ENCODE measurements around the gene PTPRG. TPM values are rescaled to one million over a fixed set of nuclear protein-coding genes. Genes with fewer than 3 reads are reported as not detected.

Gene PTPRG
- total and polyA plus RNA-seq, 10 of the 15 experiments (the other 5 are each of a cell fraction or from before 2014, with no cell fraction given): 0.29 to 20.7 (median 1.4) TPM

GRCh38 chr3:61877359-61878138 lies 316.2 kb downstream of the PTPRG start (continued):
- TF ChIP-seq EP300 (IDR thresholded peaks at IDR 0.05; ENCODE audit: borderline replicate concordance in 1 of 2, control insufficient read depth in 1 of 2, low read depth in 2 of 2, low read length in 2 of 2) (peak in 1 of 2 experiments; percentile 30; a peak in 1 of 4 replicates), ZNF217 (IDR thresholded peaks at IDR 0.05) (0 out of 2 replicates have a peak, but pooled peaks have one; percentile 37), NR2F1 (conservative IDR thresholded peaks at IDR 0.05) (peak; percentile 91), DPF2 (IDR thresholded peaks at IDR 0.05) (peak; percentile 60; the same call in 1 of the 2 replicates), MTA2 (IDR thresholded peaks at IDR 0.05; ENCODE audit: low read depth) (peak; percentile 88), ZNF207 (IDR thresholded peaks at IDR 0.05; ENCODE audit: borderline replicate concordance) (no peak), EZH2 (IDR thresholded peaks at IDR 0.05; ENCODE audit: borderline replicate concordance, control insufficient read depth, low read depth, low read length) (no peak), IRF5 (IDR thresholded peaks at IDR 0.05; ENCODE audit: borderline replicate concordance) (0 out of 2 replicates have a peak, but pooled peaks have one; percentile 24)

DNA sequence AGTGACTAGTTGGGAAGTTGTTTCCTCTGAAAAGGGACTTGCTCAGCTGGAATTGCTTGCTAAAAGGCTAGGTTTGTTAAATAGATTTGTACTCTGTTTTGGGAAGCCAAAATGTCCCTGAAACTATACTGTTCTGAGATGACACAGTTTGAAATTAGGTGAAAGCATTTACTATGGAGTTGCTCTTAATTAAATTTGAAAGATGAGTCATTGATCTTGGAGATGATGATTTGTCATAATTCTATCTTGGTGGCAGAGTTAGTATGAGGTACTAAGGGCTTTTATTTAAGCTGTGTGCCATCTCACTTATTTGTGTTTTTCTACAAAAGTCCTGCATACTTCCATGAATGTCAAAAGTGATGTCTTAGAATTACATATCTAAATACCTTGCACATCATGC lies 320.9 kb downstream of the PTPRG start:
- ChIA-PET RAD21 (ENCODE audit: unreplicated experiment) (interaction anchor here (0.5 to 2.4 kb wide), 5 partner anchors 9 to 320 kb away, joined by 3 to 9 read pairs (median 7); no protein-coding TSS in a partner anchor), SMC1A (ENCODE audit: uncharacterized antibody, unreplicated experiment) (interaction anchor here (0.8 to 6.6 kb wide), 11 partner anchors 8 to 96 kb away, joined by 3 to 42 read pairs (median 4); no protein-coding TSS in a partner anchor), POLR2A (interaction anchor here (1.5 to 2.9 kb wide), 2 partner anchors 9 to 10 kb away, joined by 6 to 11 read pairs; no protein-coding TSS in a partner anchor), CTCF (interaction anchor here (0.5 to 1.3 kb wide), 3 partner anchors 8 to 200 kb away, joined by 3 read pairs; no protein-coding TSS in a partner anchor)
- no peaks in the 10 kb centered on the region for H3K4me1 ChIP-seq (ENCODE audit: control insufficient read depth, insufficient read depth, low read length)
- intact Hi-C loops (cut with micrococcal nuclease; ENCODE audit: unreplicated experiment): no loop called here
- peak; percentile 23 for ATAC-seq
- H3K79me2 ChIP-seq (ENCODE audit: control insufficient read depth, insufficient read depth, low read length): no peaks in the 10 kb centered on the region
- no peaks in the 10 kb centered on the region for H4K20me1 ChIP-seq (ENCODE audit: control insufficient read depth, insufficient read depth)
- no peaks in the 10 kb centered on the region for H3K36me3 ChIP-seq (ENCODE audit: control insufficient read depth in 2 of 2, insufficient read depth in 2 of 2, low read length in 1 of 2)
- no peak overlapping the region for H2AFZ ChIP-seq (ENCODE audit: control insufficient read depth, low read depth, low read length)
- no peak overlapping the region for H3K27ac ChIP-seq (ENCODE audit: control insufficient read depth, insufficient read depth)
- H3K4me2 ChIP-seq (ENCODE audit: control insufficient read depth, insufficient read depth): no peak overlapping the region
- H3K9ac ChIP-seq (ENCODE audit: control insufficient read depth, insufficient read depth, low read length): no peak overlapping the region
- no peak for DNase-seq (ENCODE audit: low read depth, low spot score)
- H3K27me3 ChIP-seq (replicated peaks in 1 of 2; ENCODE audit: control insufficient read depth in 2 of 2, insufficient read depth in 2 of 2, low read length in 1 of 2): no peaks in the 10 kb centered on the region; a peak in 2 of 4 replicates
- H3K4me3 ChIP-seq: no peak overlapping the region
- no TSS peak for BruUV-seq (replicated peaks)
- no peaks in the 10 kb centered on the region for H3K9me3 ChIP-seq (replicated peaks; ENCODE audit: control insufficient read depth, insufficient read depth, low read length)
- in situ Hi-C loops (cut with MboI): no loop called here
- FAIRE-seq: no peak
- TF ChIP-seq FOXM1 (IDR thresholded peaks at IDR 0.05; ENCODE audit: low read depth, low read length): no peak
- no peak for TF ChIP-seq FOS (IDR thresholded peaks at IDR 0.05; ENCODE audit: borderline replicate concordance, extremely low read depth, insufficient read length)
- no peak for TF ChIP-seq RAD21 (IDR thresholded peaks at IDR 0.05; ENCODE audit: insufficient read depth, low read depth, low read length)
- no peak for TF ChIP-seq KAT2A (conservative IDR thresholded peaks at IDR 0.05; ENCODE audit: control insufficient read depth, low read depth, low read length)
- TF ChIP-seq NR2C2 (IDR thresholded peaks at IDR 0.05; ENCODE audit: borderline replicate concordance, control insufficient read depth, insufficient read length, low read depth): no peak
- no peak for TF ChIP-seq POLR2AphosphoS2 (IDR thresholded peaks at IDR 0.05; ENCODE audit: low read depth, low read length)
- TF ChIP-seq, protein P1, sequence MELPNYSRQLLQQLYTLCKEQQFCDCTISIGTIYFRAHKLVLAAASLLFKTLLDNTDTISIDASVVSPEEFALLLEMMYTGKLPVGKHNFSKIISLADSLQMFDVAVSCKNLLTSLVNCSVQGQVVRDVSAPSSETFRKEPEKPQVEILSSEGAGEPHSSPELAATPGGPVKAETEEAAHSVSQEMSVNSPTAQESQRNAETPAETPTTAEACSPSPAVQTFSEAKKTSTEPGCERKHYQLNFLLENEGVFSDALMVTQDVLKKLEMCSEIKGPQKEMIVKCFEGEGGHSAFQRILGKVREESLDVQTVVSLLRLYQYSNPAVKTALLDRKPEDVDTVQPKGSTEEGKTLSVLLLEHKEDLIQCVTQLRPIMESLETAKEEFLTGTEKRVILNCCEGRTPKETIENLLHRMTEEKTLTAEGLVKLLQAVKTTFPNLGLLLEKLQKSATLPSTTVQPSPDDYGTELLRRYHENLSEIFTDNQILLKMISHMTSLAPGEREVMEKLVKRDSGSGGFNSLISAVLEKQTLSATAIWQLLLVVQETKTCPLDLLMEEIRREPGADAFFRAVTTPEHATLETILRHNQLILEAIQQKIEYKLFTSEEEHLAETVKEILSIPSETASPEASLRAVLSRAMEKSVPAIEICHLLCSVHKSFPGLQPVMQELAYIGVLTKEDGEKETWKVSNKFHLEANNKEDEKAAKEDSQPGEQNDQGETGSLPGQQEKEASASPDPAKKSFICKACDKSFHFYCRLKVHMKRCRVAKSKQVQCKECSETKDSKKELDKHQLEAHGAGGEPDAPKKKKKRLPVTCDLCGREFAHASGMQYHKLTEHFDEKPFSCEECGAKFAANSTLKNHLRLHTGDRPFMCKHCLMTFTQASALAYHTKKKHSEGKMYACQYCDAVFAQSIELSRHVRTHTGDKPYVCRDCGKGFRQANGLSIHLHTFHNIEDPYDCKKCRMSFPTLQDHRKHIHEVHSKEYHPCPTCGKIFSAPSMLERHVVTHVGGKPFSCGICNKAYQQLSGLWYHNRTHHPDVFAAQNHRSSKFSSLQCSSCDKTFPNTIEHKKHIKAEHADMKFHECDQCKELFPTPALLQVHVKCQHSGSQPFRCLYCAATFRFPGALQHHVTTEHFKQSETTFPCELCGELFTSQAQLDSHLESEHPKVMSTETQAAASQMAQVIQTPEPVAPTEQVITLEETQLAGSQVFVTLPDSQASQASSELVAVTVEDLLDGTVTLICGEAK (IDR thresholded peaks at IDR 0.05; ENCODE audit: borderline replicate concordance): no peak
- no peak for TF ChIP-seq NFYA (IDR thresholded peaks at IDR 0.05; ENCODE audit: borderline replicate concordance, low read depth, low read length)
- no peak for TF ChIP-seq TARDBP (IDR thresholded peaks at IDR 0.05; ENCODE audit: borderline replicate concordance)
- TF ChIP-seq POLR2A (IDR thresholded peaks at IDR 0.05; ENCODE audit: low read depth, low read length): no peak
